Smooth muscle cell (in vitro differentiated cells): ENCODE results near the gene HINT2. TPM values are rescaled to one million over a fixed set of nuclear protein-coding genes. Genes with fewer than 3 reads are reported as not detected.

ENCODE experiments used
- DNase-seq: peaks from one replicate; lab custom pipeline; 2025; ENCODE audit not compliant: unreplicated experiment; lab: John Stamatoyannopoulos, UW
- H2AFZ ChIP-seq: fragments of 200-600 bp; sonication (generic); 2 replicates; pipeline ENCODE4 v1.6.0; 2016; ENCODE audit warnings: antibody characterized with exemption, low read depth, mild to moderate bottlenecking
- H3F3A ChIP-seq: fragments of 200-600 bp; sonication (generic); 2 replicates; pipeline ENCODE4 v1.6.0; 2017; ENCODE audit warnings: antibody characterized with exemption, low read depth
- H3K27ac ChIP-seq: fragments of 200-600 bp; sonication (generic); 2 replicates; pipeline ENCODE4 v1.5.1; 2016; ENCODE audit warnings: low read depth, mild to moderate bottlenecking
- H3K27me3 ChIP-seq: fragments of 200-600 bp; sonication (generic); 2 replicates; pipeline ENCODE4 v1.6.1; 2016; ENCODE audit warnings: low read depth, mild to moderate bottlenecking
- H3K36me3 ChIP-seq: fragments of 200-600 bp; sonication (generic); 2 replicates; pipeline ENCODE4 v1.5.1; 2016; ENCODE audit warnings: low read depth
- H3K4me1 ChIP-seq: fragments of 200-600 bp; sonication (generic); 2 replicates; pipeline ENCODE4 v1.5.1; 2016; ENCODE audit warnings: low read depth
- H3K4me2 ChIP-seq: fragments of 200-600 bp; sonication (generic); 2 replicates; pipeline ENCODE4 v1.6.0; 2016; ENCODE audit warnings: mild to moderate bottlenecking
- H3K4me3 ChIP-seq: fragments of 200-600 bp; sonication (generic); 2 replicates; pipeline ENCODE4 v1.5.1; 2016; ENCODE audit warnings: mild to moderate bottlenecking
- H3K79me2 ChIP-seq: fragments of 200-600 bp; sonication (generic); 2 replicates; pipeline ENCODE4 v1.6.0; 2016; ENCODE audit warnings: low read depth, mild to moderate bottlenecking
- H3K9ac ChIP-seq: fragments of 200-600 bp; sonication (generic); 2 replicates; pipeline ENCODE4 v1.6.0; 2016; ENCODE audit warnings: low read depth
- H3K9me3 ChIP-seq: fragments of 200-600 bp; sonication (generic); replicated peaks from 2 replicates; pipeline ENCODE4 v1.5.1; 2016; ENCODE audit warnings: low read depth
- H4K20me1 ChIP-seq: fragments of 200-600 bp; sonication (generic); 2 replicates; pipeline ENCODE4 v1.6.0; 2016; ENCODE audit warnings: low read depth
- WGBS: methylation state at CpG from one replicate; pipeline ENCODE4 v1.1.7; 2016; ENCODE audit warnings: low lambda C conversion rate; 5-methylcytosine and 5-hydroxymethylcytosine counted together
- polyA plus RNA-seq: library from polyadenylated mRNA; unstranded; fragments of >200 nt; fragmentation: Nextera tagmentation; extraction: Ambion mirVana; gene quantifications from 2 replicates; pipeline ENCODE4 v1.2.1, GENCODE V29; 2016
- total RNA-seq: library from RNA; depleted of rRNA; stranded (reverse); fragments of >200 nt; gene quantifications from 2 replicates; pipeline ENCODE4 v1.2.3, GENCODE V29; 2014
- TF ChIP-seq, protein P1 (sequence below): fragments of 200-600 bp; sonication (generic); IDR thresholded peaks from 2 replicates; pipeline ENCODE4 v1.5.1; 2017; ENCODE audit warnings: borderline replicate concordance, mild to moderate bottlenecking, antibody characterized with exemption; ENCODE audit not compliant: insufficient read depth, poor library complexity, severe bottlenecking

HINT2 gene
- total and polyA plus RNA-seq, 2 experiments from 2014 or later = 7.7 to 66.7 TPM

DNA sequence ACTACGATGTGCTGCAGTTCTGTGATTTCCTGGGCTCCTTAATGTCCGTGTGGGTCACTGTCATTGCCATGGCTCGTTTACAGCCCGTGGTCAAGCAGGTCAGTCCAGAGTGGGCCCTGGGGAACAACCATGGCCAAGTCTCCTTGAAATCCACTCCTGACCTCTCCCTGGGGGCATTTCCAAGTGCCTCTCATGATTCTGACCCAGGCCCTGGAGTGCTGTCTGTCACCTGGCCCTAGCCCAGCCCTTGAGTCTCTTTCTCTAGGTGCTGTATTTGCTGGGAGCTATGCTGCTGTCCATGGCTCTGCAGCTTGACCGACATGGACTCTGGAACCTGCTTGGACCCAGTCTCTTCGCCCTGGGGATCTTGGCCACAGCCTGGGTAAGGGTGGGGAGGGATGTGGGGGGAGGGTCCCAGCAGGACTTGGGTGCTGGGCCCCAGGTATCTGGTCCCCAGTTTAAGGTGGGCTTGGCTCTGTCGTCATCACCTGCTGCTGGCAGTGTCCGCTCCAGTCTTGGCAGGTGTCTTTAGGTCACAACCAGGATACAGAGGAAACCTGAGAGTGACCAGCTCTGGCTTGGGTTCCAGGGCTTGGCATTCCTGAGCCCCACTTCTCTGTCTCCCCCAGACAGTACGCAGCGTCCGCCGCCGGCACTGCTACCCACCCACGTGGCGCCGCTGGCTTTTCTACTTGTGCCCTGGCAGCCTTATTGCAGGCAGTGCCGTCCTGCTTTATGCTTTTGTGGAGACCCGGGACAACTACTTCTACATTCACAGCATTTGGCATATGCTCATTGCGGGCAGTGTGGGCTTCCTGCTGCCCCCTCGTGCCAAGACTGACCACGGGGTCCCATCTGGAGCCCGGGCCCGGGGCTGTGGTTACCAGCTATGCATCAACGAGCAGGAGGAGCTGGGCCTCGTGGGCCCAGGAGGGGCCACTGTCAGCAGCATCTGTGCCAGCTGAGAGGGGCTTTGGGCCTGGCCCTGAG, 38.3 kb upstream of the HINT2 start:
- H3K9ac ChIP-seq = no peak overlapping the region
- no peak overlapping the region for H3K4me3 ChIP-seq
- TF ChIP-seq, protein P1, sequence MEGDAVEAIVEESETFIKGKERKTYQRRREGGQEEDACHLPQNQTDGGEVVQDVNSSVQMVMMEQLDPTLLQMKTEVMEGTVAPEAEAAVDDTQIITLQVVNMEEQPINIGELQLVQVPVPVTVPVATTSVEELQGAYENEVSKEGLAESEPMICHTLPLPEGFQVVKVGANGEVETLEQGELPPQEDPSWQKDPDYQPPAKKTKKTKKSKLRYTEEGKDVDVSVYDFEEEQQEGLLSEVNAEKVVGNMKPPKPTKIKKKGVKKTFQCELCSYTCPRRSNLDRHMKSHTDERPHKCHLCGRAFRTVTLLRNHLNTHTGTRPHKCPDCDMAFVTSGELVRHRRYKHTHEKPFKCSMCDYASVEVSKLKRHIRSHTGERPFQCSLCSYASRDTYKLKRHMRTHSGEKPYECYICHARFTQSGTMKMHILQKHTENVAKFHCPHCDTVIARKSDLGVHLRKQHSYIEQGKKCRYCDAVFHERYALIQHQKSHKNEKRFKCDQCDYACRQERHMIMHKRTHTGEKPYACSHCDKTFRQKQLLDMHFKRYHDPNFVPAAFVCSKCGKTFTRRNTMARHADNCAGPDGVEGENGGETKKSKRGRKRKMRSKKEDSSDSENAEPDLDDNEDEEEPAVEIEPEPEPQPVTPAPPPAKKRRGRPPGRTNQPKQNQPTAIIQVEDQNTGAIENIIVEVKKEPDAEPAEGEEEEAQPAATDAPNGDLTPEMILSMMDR = no peak
- H3K36me3 ChIP-seq = no peaks in the 10 kb centered on the region
- DNase-seq = no peak
- H3K4me2 ChIP-seq = no peak overlapping the region
- no peaks in the 10 kb centered on the region for H4K20me1 ChIP-seq
- no peak overlapping the region for H3K27ac ChIP-seq
- no peaks in the 10 kb centered on the region for H3K79me2 ChIP-seq
- no peaks in the 10 kb centered on the region for H3F3A ChIP-seq
- H3K4me1 ChIP-seq = no peaks in the 10 kb centered on the region
- no peaks in the 10 kb centered on the region for H3K27me3 ChIP-seq
- H3K9me3 ChIP-seq = no peaks in the 10 kb centered on the region
- WGBS = 93% methylated on average over 25 of the region's 25 CpGs
- H2AFZ ChIP-seq = no peak overlapping the region

DNA sequence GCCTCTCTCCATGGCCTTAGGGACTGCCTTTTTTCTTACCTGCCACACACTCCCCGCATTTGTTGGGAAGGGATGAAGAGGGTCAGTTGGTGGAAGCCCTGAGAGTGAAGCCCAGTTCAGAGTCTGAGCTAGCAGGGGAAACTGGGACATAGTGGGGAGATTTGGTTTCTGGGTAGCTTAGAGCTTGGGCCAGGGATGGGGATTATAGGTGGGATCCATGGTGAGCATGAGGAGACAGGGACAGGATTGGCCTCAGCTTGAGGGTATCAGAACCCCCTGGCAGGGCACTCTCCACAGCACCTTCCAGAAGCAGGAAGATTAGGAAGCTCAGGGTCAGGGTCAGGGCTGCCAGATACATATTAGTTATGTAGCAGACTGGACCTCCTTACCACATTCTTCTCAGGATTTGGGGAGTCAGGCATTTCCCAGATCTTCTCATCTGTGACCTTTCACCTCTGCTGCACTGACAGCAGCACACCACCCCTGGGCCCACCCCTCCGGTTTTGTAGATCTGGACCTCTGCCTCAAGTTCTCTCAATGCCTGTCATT, 37.5 kb upstream of the HINT2 start:
- H3K9me3 ChIP-seq = no peaks in the 10 kb centered on the region
- H3K4me1 ChIP-seq = no peaks in the 10 kb centered on the region
- H2AFZ ChIP-seq = no peak overlapping the region
- H3K27me3 ChIP-seq = no peaks in the 10 kb centered on the region
- H3K36me3 ChIP-seq = no peaks in the 10 kb centered on the region
- peaks cover 3% of the 10 kb centered on the region for H3F3A ChIP-seq
- no peak overlapping the region for H3K9ac ChIP-seq
- 93% methylated on average over 2 of the region's 2 CpGs for WGBS
- H3K4me2 ChIP-seq = no peak overlapping the region
- TF ChIP-seq, protein P1 = no peak
- H3K27ac ChIP-seq = no peak overlapping the region
- no peak for DNase-seq
- no peaks in the 10 kb centered on the region for H3K79me2 ChIP-seq
- H3K4me3 ChIP-seq = no peak overlapping the region
- H4K20me1 ChIP-seq = no peaks in the 10 kb centered on the region

DNA sequence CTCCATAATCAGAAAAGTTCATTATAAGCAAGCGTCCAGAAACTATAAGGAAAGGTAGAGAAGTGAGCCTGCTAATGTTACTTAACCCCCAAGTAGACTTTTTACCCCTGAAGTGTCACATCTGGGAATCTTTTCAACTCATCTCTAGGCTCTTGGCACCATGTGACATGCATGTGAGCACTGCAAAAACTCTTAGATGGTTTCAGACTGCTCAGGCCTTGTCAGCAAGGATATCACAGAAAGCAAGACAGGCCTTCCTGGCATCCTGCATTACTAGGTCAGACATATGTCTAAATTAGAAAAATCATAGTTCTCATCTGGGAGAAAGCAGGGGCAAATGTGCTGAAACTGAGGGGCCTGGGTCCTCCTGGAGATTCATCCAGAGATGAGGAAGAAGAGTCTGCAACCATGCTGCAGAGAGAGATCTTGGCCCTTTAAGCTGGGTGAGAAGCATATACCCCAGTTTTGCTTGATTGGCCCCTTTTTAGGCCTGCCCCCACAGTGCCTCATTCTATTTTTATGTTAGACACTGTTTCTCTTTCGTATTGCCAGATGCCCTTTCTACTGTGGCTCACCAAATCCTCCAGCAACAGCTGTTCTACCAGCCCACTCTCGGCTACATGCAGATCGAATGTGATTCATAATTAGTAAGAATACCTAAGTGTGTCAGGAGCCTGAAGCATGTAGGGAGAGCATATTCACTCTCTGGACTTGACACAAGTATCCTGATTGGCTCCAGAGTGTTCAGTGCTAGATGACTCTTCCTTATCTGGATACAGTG, 33.1 kb upstream of the HINT2 start:
- Histone ChIP-seq H3K9me3 (no peaks in the 10 kb centered on the region), H3K79me2 (no peaks in the 10 kb centered on the region), H3K4me2 (peak overlapping the region; percentile 71), H3K27ac (peak overlapping the region; percentile 79), H3K4me3 (no peak overlapping the region), H4K20me1 (no peaks in the 10 kb centered on the region), H3K4me1 (peaks cover 13% of the 10 kb centered on the region), H3K27me3 (no peaks in the 10 kb centered on the region), H3F3A (peaks cover 16% of the 10 kb centered on the region), H3K9ac (no peak overlapping the region), H3K36me3 (no peaks in the 10 kb centered on the region), H2AFZ (no peak overlapping the region)
- TF ChIP-seq, protein P1 = no peak
- no peak for DNase-seq
- WGBS = 40% methylated on average over 4 of the region's 4 CpGs
